ENCODE measurements around the gene NSUN2.

DNA sequence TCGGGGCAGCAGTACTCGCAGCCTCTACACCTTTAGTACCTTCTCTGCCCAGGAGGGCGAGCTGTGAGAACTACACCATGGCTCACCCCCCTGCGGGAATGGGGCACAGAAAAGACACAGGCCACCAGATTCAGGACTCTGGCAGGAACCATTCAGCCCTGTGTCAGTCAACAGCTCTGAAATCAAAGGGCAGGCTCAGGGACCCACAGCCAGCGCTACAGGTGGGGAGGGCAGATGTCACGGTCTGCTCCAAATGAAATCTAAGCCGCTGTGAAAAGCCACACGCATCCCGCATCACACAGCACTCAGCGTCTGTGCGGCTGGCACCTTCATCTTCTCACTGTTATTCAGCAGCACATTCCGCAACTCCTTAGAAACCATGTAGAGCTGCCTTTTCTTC lies 27.9 kb downstream of the NSUN2 start:
- TF ChIP-seq CTCF (IDR thresholded peaks at IDR 0.05; ENCODE audit: extremely low read depth in 1 of 2, insufficient read depth in 1 of 2, low read depth in 1 of 2, low read length in 2 of 2) (no peak), POLR2A (IDR thresholded peaks at IDR 0.05; ENCODE audit: low read depth, low read length) (no peak), POLR2AphosphoS5 (IDR thresholded peaks at IDR 0.05; ENCODE audit: insufficient read depth, low read depth, low read length) (no peak), FOS (IDR thresholded peaks at IDR 0.05; ENCODE audit: borderline replicate concordance, insufficient read depth, low read length) (no peak)
